ENCODE measurements around the gene KIF7.

- TF ChIP-seq, protein P1, sequence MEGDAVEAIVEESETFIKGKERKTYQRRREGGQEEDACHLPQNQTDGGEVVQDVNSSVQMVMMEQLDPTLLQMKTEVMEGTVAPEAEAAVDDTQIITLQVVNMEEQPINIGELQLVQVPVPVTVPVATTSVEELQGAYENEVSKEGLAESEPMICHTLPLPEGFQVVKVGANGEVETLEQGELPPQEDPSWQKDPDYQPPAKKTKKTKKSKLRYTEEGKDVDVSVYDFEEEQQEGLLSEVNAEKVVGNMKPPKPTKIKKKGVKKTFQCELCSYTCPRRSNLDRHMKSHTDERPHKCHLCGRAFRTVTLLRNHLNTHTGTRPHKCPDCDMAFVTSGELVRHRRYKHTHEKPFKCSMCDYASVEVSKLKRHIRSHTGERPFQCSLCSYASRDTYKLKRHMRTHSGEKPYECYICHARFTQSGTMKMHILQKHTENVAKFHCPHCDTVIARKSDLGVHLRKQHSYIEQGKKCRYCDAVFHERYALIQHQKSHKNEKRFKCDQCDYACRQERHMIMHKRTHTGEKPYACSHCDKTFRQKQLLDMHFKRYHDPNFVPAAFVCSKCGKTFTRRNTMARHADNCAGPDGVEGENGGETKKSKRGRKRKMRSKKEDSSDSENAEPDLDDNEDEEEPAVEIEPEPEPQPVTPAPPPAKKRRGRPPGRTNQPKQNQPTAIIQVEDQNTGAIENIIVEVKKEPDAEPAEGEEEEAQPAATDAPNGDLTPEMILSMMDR (IDR thresholded peaks at IDR 0.05), result no peak
- TF ChIP-seq EP300 (IDR thresholded peaks at IDR 0.05) (no peak), POLR2AphosphoS5 (IDR thresholded peaks at IDR 0.05) (no peak)
Measured at GRCh38 chr15:89613031-89613430, 42.2 kb downstream of the KIF7 start.
